Esophagus squamous epithelium (tissue), 5 donors: Measurements from ENCODE around the gene CKM. TPM values are rescaled to one million over a fixed set of nuclear protein-coding genes. Genes with fewer than 3 reads are reported as not detected.

Experiments used
- DNase-seq: peaks from one replicate; lab custom pipeline; 2025; lab: John Stamatoyannopoulos, UW
- H3K27ac ChIP-seq, 4 donors: fragments of 200-600 bp; sonication (generic); one replicate each; pipeline ENCODE4 v1.5.1; 2016 to 2019; ENCODE audit warnings: mild to moderate bottlenecking in 1 of 4
- H3K27me3 ChIP-seq, 4 donors: fragments of 200-600 bp; sonication (generic); 1 replicate in 3 of 4; 2 replicates in 1 of 4; pipeline versions ENCODE4 v1.5.1 to v1.6.0; 2017 to 2021; ENCODE audit warnings: antibody characterized with exemption in 1 of 4
- H3K36me3 ChIP-seq, 3 donors: fragments of 200-600 bp; sonication (generic); one replicate each; pipeline ENCODE4 v1.5.1; 2016 to 2019
- H3K4me1 ChIP-seq, 3 donors: fragments of 200-600 bp; sonication (generic); one replicate each; pipeline ENCODE4 v1.5.1; 2017 to 2019
- H3K4me3 ChIP-seq, 4 donors: fragments of 200-600 bp; sonication (generic); 1 replicate in 3 of 4; 2 replicates in 1 of 4; pipeline ENCODE4 v1.5.1; 2016 to 2019; ENCODE audit warnings: mild to moderate bottlenecking in 2 of 4, moderate library complexity in 1 of 4
- H3K9me3 ChIP-seq, 3 donors: fragments of 200-600 bp; sonication (generic); one replicate each; pipeline ENCODE4 v1.5.1; 2016 to 2019
- POLR2A ChIP-seq, 4 donors: fragments of 450-650 bp; IDR thresholded peaks; one replicate each; pipeline ENCODE4 v1.6.1; 2017; ENCODE audit warnings: antibody characterized with exemption in 4 of 4, mild to moderate bottlenecking in 4 of 4, moderate library complexity in 3 of 4
- WGBS, 2 donors: methylation state at CpG; one replicate each; pipeline ENCODE4 v1.1.5; 2018; 5-methylcytosine and 5-hydroxymethylcytosine counted together
- intact Hi-C: fragments of 100-400 bp; cut with DNase I; formaldehyde crosslinking; loops from one replicate; pipeline ENCODE4 v1.15.0; 2022
- total RNA-seq, 4 donors: library from RNA; depleted of rRNA; stranded (reverse); fragments of >200 nt; gene quantifications; one replicate each; pipeline ENCODE4 v1.1.0, GENCODE V29; 2016
- TF ChIP-seq, protein P1 (sequence below), 6 experiments: fragments of 450-650 bp in 4 of 6; fragments of 200-600 bp in 2 of 6; sonication (generic) in 2 of 6; IDR thresholded peaks; one replicate each; pipeline ENCODE4 v1.5.1; 2016 to 2019; ENCODE audit warnings: antibody characterized with exemption in 6 of 6, mild to moderate bottlenecking in 4 of 6, moderate library complexity in 4 of 6
- donor health status: DM: yes; HTN: yes; CAD: no.

Gene CKM
- total RNA-seq, 4 donors from 2014 or later, result not detected

DNA sequence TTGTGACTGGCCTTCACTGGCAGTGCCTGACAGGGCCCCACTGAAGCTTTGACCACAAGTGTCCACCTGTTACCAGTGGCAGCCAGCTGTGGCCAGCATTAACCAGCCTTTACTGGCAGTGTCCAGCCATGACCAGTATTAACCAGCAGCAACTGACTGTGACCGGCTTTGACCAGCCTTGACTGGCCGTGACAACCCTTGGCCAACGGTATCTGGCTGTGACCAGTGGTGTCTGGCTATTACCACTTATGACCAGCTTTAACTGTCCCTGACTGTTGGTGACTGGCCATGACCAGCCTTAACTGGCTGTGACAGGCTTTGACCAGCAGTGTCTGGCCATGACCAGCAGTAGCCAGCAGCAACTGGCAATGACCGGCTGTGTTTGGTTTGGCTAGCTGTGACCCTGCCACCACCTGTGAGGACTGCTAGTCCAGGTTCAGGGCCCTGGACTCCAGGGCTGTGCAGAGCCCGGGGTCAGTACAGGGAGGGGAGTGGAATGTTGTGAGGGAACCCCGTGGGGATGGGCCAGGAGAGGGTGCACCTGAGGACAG lies 32.2 kb downstream of the CKM start:
- 100% methylated on average over 1 to 3 of the region's 6 CpGs for WGBS, 2 donors
- intact Hi-C loops, result no loop called here
- TF ChIP-seq, protein P1, sequence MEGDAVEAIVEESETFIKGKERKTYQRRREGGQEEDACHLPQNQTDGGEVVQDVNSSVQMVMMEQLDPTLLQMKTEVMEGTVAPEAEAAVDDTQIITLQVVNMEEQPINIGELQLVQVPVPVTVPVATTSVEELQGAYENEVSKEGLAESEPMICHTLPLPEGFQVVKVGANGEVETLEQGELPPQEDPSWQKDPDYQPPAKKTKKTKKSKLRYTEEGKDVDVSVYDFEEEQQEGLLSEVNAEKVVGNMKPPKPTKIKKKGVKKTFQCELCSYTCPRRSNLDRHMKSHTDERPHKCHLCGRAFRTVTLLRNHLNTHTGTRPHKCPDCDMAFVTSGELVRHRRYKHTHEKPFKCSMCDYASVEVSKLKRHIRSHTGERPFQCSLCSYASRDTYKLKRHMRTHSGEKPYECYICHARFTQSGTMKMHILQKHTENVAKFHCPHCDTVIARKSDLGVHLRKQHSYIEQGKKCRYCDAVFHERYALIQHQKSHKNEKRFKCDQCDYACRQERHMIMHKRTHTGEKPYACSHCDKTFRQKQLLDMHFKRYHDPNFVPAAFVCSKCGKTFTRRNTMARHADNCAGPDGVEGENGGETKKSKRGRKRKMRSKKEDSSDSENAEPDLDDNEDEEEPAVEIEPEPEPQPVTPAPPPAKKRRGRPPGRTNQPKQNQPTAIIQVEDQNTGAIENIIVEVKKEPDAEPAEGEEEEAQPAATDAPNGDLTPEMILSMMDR (IDR thresholded peaks at IDR 0.05), result no peak
- no peak for TF ChIP-seq POLR2A (IDR thresholded peaks at IDR 0.05)
- no peaks in the 10 kb centered on the region for H3K9me3 ChIP-seq
- peaks cover 0 to 13% (median 6%) of the 10 kb centered on the region in 3 donors for H3K4me1 ChIP-seq
- no peak overlapping the region for H3K4me3 ChIP-seq
- peaks cover 0 to 88% (median 10%) of the 10 kb centered on the region in 3 donors for H3K36me3 ChIP-seq
- DNase-seq, result no peak
- no peak overlapping the region for H3K27ac ChIP-seq
- no peaks in the 10 kb centered on the region for H3K27me3 ChIP-seq

DNA sequence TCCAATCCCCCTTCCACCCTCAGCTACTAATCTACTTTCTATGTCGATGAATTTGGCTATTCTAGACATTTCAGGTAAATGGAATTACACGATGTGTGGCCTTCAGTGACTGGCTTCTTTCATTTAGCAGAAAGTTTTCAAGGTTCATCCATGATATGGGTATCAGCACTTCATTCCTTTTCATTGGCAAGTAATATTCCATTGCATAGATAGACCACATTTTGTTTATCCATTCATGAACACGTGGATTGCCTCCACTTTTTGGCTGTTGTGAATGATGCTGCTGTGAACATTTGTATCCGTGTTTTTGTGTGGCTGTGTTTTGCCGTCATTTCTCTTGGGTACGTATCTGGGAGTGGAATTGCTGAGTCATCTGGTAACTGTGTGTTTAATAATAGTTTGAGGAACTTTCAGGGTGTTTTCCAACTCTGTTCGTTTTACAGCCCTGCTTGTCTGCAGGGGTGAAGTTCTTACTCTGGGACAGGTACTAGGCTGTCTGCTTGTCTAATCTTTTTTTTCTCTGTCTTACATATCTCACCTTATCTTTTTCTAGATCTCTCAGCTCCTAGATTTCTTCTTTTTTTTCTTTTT lies 39.1 kb downstream of the CKM start:
- Histone ChIP-seq H3K4me3 (no peak overlapping the region), H3K27me3 (no peaks in the 10 kb centered on the region), H3K9me3 (no peaks in the 10 kb centered on the region), H3K36me3 (peaks cover 0 to 99% (median 13%) of the 10 kb centered on the region in 3 donors), H3K4me1 (no peaks in the 10 kb centered on the region), H3K27ac (no peak overlapping the region)
- intact Hi-C loops, result no loop called here
- DNase-seq, result no peak
- WGBS, 2 donors, result 71% methylated on average over 7 of the region's 7 CpGs
- TF ChIP-seq, protein P1 (IDR thresholded peaks at IDR 0.05), result no peak
- TF ChIP-seq POLR2A (IDR thresholded peaks at IDR 0.05), result no peak

DNA sequence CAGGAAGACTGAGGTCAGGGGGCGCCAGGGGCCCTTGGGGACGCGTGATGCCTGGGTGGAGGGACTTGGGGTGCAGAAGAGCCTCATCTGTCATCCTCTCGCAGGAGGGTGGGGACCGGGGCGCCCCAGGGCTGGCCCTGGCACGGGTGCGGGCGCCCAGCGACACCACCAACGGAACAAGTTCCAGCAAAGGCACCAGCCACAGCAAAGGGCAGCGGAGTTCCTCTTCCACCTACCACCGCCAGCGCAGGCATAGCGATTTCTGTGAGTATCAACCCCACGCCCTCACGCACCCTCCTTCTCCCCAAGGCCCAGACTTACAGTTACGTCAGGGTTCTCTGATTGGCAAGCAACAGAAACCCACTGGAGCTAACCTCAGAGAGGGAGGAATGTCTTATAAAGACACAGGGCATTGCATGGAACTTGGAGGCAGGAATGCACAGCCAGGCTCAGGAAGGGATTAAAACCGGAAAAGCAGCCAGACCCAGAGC lies 42.2 kb downstream of the CKM start:
- Histone ChIP-seq H3K36me3 (peaks cover 10 to 99% (median 19%) of the 10 kb centered on the region in 3 donors), H3K4me3 (no peak overlapping the region), H3K27me3 (no peaks in the 10 kb centered on the region), H3K27ac (no peak overlapping the region), H3K9me3 (no peaks in the 10 kb centered on the region), H3K4me1 (no peaks in the 10 kb centered on the region)
- intact Hi-C loops, result no loop called here
- DNase-seq, result no peak
- TF ChIP-seq, protein P1 (IDR thresholded peaks at IDR 0.05), result no peak
- no peak for TF ChIP-seq POLR2A (IDR thresholded peaks at IDR 0.05)
- 79 to 85% methylated on average over 2 to 4 of the region's 19 CpGs for whole genome bisulfite sequencing, 2 donors

DNA sequence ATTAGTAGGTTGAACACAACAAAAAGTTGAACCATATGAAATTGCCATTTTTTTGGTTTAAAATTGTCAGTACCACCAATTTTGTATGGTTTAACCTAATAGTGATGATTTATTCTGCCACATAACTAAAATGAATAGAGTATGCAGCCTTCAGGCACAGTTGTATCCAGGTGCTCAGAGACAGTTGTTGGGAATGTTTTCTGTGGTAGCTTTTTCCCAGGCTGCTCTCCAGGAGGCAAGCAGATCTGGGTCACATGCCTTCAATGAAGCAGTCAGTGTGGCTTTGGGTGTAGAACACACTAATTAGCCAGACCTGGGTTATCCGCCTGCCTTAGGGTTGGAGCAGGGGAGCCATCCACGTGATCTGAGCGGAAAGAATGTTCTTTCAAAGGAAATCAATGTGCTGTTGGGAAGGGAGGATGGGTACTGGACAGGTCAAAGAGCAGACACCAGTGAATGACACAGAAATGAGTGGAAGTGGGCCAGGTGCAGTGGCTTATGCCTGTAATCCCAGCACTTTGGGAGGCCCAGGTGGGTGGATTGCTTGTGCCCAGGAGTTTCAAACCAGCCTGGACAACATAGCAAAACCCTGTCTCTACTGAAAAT lies 43.0 kb downstream of the CKM start:
- Histone ChIP-seq H3K4me1 (no peaks in the 10 kb centered on the region), H3K27ac (no peak overlapping the region)

More for the DNA sequence above, 43.0 kb downstream of the CKM start:
- H3K4me3 ChIP-seq, result no peak overlapping the region
- peaks cover 10 to 99% (median 19%) of the 10 kb centered on the region in 3 donors for H3K36me3 ChIP-seq
- H3K9me3 ChIP-seq, result no peaks in the 10 kb centered on the region
- intact Hi-C loops, result no loop called here
- TF ChIP-seq, protein P1 (IDR thresholded peaks at IDR 0.05), result no peak
- TF ChIP-seq POLR2A (IDR thresholded peaks at IDR 0.05), result no peak
- no peaks in the 10 kb centered on the region for H3K27me3 ChIP-seq
- no peak for DNase-seq
- WGBS, 2 donors, result 100% methylated on average over 3 of the region's 3 CpGs; no CpG with 5 or more reads in 1 of the 2 donors
